Colonic mucosa (tissue), 4 donors: ENCODE measurements around the gene ZNF579. TPM values are rescaled to one million over a fixed set of nuclear protein-coding genes. Genes with fewer than 3 reads are reported as not detected.
A peak's percentile ranks its signal among the peaks of the same experiment; 100 is the strongest.

Source experiments
- DNase-seq: peaks from one replicate; pipeline ENCODE4 v3.0.0-alpha.2; 2020
- H3K27ac ChIP-seq: fragments of 200-600 bp; one replicate; pipeline ENCODE4 v1.8.0; 2021
- H3K27me3 ChIP-seq: fragments of 200-600 bp; one replicate; pipeline ENCODE4 v1.8.0; 2021
- H3K36me3 ChIP-seq: fragments of 200-600 bp; one replicate; pipeline ENCODE4 v1.8.0; 2021
- H3K4me1 ChIP-seq: fragments of 200-600 bp; one replicate; pipeline ENCODE4 v1.8.0; 2021; ENCODE audit warnings: mild to moderate bottlenecking
- H3K4me3 ChIP-seq: fragments of 200-600 bp; one replicate; pipeline ENCODE4 v1.8.0; 2021
- H3K9ac ChIP-seq, 2 donors: one replicate each; pipeline ENCODE4 v1.7.0; 2013; ENCODE audit warnings: control low read depth in 2 of 2, low read depth in 2 of 2, low read length in 2 of 2
- H3K9me3 ChIP-seq: fragments of 200-600 bp; one replicate; pipeline ENCODE4 v1.8.0; 2021
- CTCF ChIP-seq: fragments of 200-600 bp; IDR thresholded peaks from one replicate; pipeline ENCODE4 v1.8.0; 2022; ENCODE audit warnings: antibody characterized with exemption, mild to moderate bottlenecking
- intact Hi-C: fragments of 100-400 bp; cut with DNase I; formaldehyde crosslinking; loops from one replicate; pipeline ENCODE4 v1.14.1; 2022
- total RNA-seq, 2 donors: library from RNA; stranded (reverse); fragmentation: NEBNext Ultra II Directional in 1 of 2; extraction: Animal tissue kit (Norgen Biotek cat#: 25700) in 1 of 2; gene quantifications; one replicate each; pipeline ENCODE4 v1.2.1, GENCODE V29; 2021
- donor health status: healthy.
- donor health status: DM: no; HTN: no; CAD: no.
- donor health status: DM: no; HTN: no; CAD: no.

ZNF579 gene
- total RNA-seq = 1 to 10 TPM; 8.0 to 8.7 TPM

GRCh38 chr19:55580628-55581144 is at the start of gene ZNF579:
ZNF579 (minus strand) TSS chr19:55580848; CDS start chr19:55579639, 1,209 bp downstream.
- Histone ChIP-seq H3K4me3 (peak within 1 kb of the TSS; percentile 72), H3K9ac (peak within 1 kb of the TSS; percentile 76 to 84), H3K27ac (peak within 1 kb of the TSS; percentile 80), H3K9me3 (no peaks in the 10 kb centered on the region), H3K27me3 (no peaks in the 10 kb centered on the region), H3K36me3 (no peaks in the 10 kb centered on the region), H3K4me1 (peaks cover 7% of the 10 kb centered on the region)
- peak; percentile 86 for DNase-seq
- TF ChIP-seq CTCF = no peak
- intact Hi-C loops = no loop called here

- Histone ChIP-seq H3K9me3 (no peaks in the 10 kb centered on the region), H3K27me3 (no peaks in the 10 kb centered on the region), H3K36me3 (no peaks in the 10 kb centered on the region), H3K9ac (no peak overlapping the region), H3K27ac (no peak overlapping the region), H3K4me1 (peaks cover 4% of the 10 kb centered on the region), H3K4me3 (no peak overlapping the region)
- no peak for DNase-seq
- no peak for TF ChIP-seq CTCF
- intact Hi-C loops = no loop called here
These were observed 45.7 kb upstream of the ZNF579 start for GRCh38 chr19:55626350-55626749.

GRCh38 chr19:55625004-55625326 is 44.3 kb upstream of the ZNF579 start:
- H3K4me3 ChIP-seq = peak overlapping the region; percentile 39
- H3K36me3 ChIP-seq = no peaks in the 10 kb centered on the region
- no peak for DNase-seq
- no peaks in the 10 kb centered on the region for H3K9me3 ChIP-seq
- H3K27ac ChIP-seq = peak overlapping the region; percentile 83
- intact Hi-C loops = no loop called here
- TF ChIP-seq CTCF = no peak
- peak overlapping the region in 1 of 2 donors; percentile 47 for H3K9ac ChIP-seq
- H3K4me1 ChIP-seq = peaks cover 4% of the 10 kb centered on the region
- H3K27me3 ChIP-seq = no peaks in the 10 kb centered on the region

GRCh38 chr19:55624109-55625003 is 43.7 kb upstream of the ZNF579 start, which contains the start of gene ZNF784:
ZNF784 (minus strand) TSS chr19:55624566; CDS start chr19:55624561, 5 bp downstream.
- Histone ChIP-seq H3K9ac (peak within 1 kb of the TSS; percentile 16 to 47), H3K9me3 (no peaks in the 10 kb centered on the region), H3K4me3 (peak within 1 kb of the TSS; percentile 39), H3K36me3 (no peaks in the 10 kb centered on the region), H3K27me3 (no peaks in the 10 kb centered on the region), H3K4me1 (peaks cover 4% of the 10 kb centered on the region), H3K27ac (peak within 1 kb of the TSS; percentile 83)
- no peak for TF ChIP-seq CTCF
- intact Hi-C loops = no loop called here
- peak; percentile 92 for DNase-seq

GRCh38 chr19:55623561-55623960 is 42.9 kb upstream of the ZNF579 start:
- no peaks in the 10 kb centered on the region for H3K27me3 ChIP-seq
- intact Hi-C loops = no loop called here
- no peaks in the 10 kb centered on the region for H3K9me3 ChIP-seq
- H3K4me1 ChIP-seq = peaks cover 4% of the 10 kb centered on the region
- no peak for DNase-seq
- no peaks in the 10 kb centered on the region for H3K36me3 ChIP-seq
- no peak overlapping the region for H3K4me3 ChIP-seq
- H3K9ac ChIP-seq = no peak overlapping the region
- no peak overlapping the region for H3K27ac ChIP-seq
- TF ChIP-seq CTCF = no peak
